ENCODE results near the gene INTS2. TPM values are rescaled to one million over a fixed set of nuclear protein-coding genes. Genes with fewer than 3 reads are reported as not detected.

INTS2 gene
- total RNA-seq, 1 experiment from 2014 or later = 26.3 TPM

DNA sequence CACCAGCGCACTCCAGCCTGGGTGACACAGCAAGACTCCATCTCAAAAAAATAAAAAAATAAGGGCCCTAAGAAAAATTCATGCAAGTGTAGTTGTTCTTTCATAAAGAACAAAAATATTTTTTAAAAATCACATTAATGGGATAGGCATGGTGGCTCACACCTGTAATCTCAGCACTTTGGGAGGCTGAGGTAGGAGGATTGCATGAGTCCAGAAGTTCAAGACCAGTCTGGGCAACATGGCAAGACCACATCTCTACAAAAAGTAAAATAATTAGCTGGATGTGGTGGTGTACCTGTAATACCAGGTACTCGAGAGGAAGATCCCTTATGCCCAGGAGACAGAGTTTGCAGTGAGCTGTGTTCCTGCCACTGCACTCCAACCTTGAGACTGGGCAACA lies 49.3 kb downstream of the INTS2 start:
- Histone ChIP-seq H3K27ac (ENCODE audit: low read depth, low read length, poor library complexity, severe bottlenecking) (no peak overlapping the region), H3K4me3 (ENCODE audit: low read depth, low read length, poor library complexity, severe bottlenecking) (no peak overlapping the region), H3K4me1 (ENCODE audit: insufficient read depth, low read length, poor library complexity, severe bottlenecking) (no peaks in the 10 kb centered on the region), H3K36me3 (ENCODE audit: insufficient read depth, low read length, poor library complexity, severe bottlenecking) (peaks cover 39% of the 10 kb centered on the region), H3K27me3 (replicated peaks; ENCODE audit: insufficient read depth, low read depth, low read length, poor library complexity) (no peaks in the 10 kb centered on the region), H3K9me3 (ENCODE audit: low read depth, low read length, poor library complexity, severe bottlenecking) (no peaks in the 10 kb centered on the region)
- TF ChIP-seq EZH2 (IDR thresholded peaks at IDR 0.05; ENCODE audit: borderline replicate concordance, low read depth, low read length, poor library complexity, severe bottlenecking) (no peak), CTCF (conservative IDR thresholded peaks at IDR 0.05; ENCODE audit: low read depth, low read length) (no peak)
- ChIA-PET CTCF (no interaction called here), POLR2A (ENCODE audit: low non-redundant PET) (no interaction called here)
- no peak for DNase-seq (ENCODE audit: low spot score)
- no TSS peak for BruUV-seq (replicated peaks)
- intact Hi-C loops (cut with micrococcal nuclease; ENCODE audit: unreplicated experiment) = no loop called here

- CTCF ChIA-PET = no interaction called here
- BruUV-seq (replicated peaks) = no TSS peak
- POLR2A ChIA-PET (ENCODE audit: low non-redundant PET) = no interaction called here
These were observed 49.9 kb downstream of the INTS2 start for GRCh38 chr17:61877837-61878236.

GRCh38 chr17:61875804-61876203 lies 52.0 kb downstream of the INTS2 start:
- Histone ChIP-seq H3K4me3 (ENCODE audit: low read depth, low read length, poor library complexity, severe bottlenecking) (no peak overlapping the region), H3K36me3 (ENCODE audit: insufficient read depth, low read length, poor library complexity, severe bottlenecking) (peaks cover 51% of the 10 kb centered on the region), H3K4me1 (ENCODE audit: insufficient read depth, low read length, poor library complexity, severe bottlenecking) (no peaks in the 10 kb centered on the region), H3K27ac (ENCODE audit: low read depth, low read length, poor library complexity, severe bottlenecking) (no peak overlapping the region), H3K9me3 (ENCODE audit: low read depth, low read length, poor library complexity, severe bottlenecking) (no peaks in the 10 kb centered on the region), H3K27me3 (replicated peaks; ENCODE audit: insufficient read depth, low read depth, low read length, poor library complexity) (no peaks in the 10 kb centered on the region)
- no TSS peak for BruUV-seq (replicated peaks)
- intact Hi-C loops (cut with micrococcal nuclease; ENCODE audit: unreplicated experiment) = no loop called here
- POLR2A ChIA-PET (ENCODE audit: low non-redundant PET) = no interaction called here
- TF ChIP-seq CTCF (conservative IDR thresholded peaks at IDR 0.05; ENCODE audit: low read depth, low read length) = no peak
- no peak for TF ChIP-seq EZH2 (IDR thresholded peaks at IDR 0.05; ENCODE audit: borderline replicate concordance, low read depth, low read length, poor library complexity, severe bottlenecking)
- CTCF ChIA-PET = no interaction called here
- no peak for DNase-seq (ENCODE audit: low spot score)

More at GRCh38 chr17:61877837-61878236, 49.9 kb downstream of the INTS2 start:
- H3K27me3 ChIP-seq (replicated peaks; ENCODE audit: insufficient read depth, low read depth, low read length, poor library complexity) = no peaks in the 10 kb centered on the region
- H3K27ac ChIP-seq (ENCODE audit: low read depth, low read length, poor library complexity, severe bottlenecking) = no peak overlapping the region
- H3K9me3 ChIP-seq (ENCODE audit: low read depth, low read length, poor library complexity, severe bottlenecking) = no peaks in the 10 kb centered on the region
- intact Hi-C loops (cut with micrococcal nuclease; ENCODE audit: unreplicated experiment) = no loop called here
- no peak overlapping the region for H3K4me3 ChIP-seq (ENCODE audit: low read depth, low read length, poor library complexity, severe bottlenecking)
- DNase-seq (ENCODE audit: low spot score) = no peak
- TF ChIP-seq CTCF (conservative IDR thresholded peaks at IDR 0.05; ENCODE audit: low read depth, low read length) (no peak), EZH2 (IDR thresholded peaks at IDR 0.05; ENCODE audit: borderline replicate concordance, low read depth, low read length, poor library complexity, severe bottlenecking) (no peak)
- peaks cover 35% of the 10 kb centered on the region for H3K36me3 ChIP-seq (ENCODE audit: insufficient read depth, low read length, poor library complexity, severe bottlenecking)
- no peaks in the 10 kb centered on the region for H3K4me1 ChIP-seq (ENCODE audit: insufficient read depth, low read length, poor library complexity, severe bottlenecking)
